ENCODE results near the gene CD82. TPM values are rescaled to one million over a fixed set of nuclear protein-coding genes. Genes with fewer than 3 reads are reported as not detected.

Gene CD82
- polyA plus RNA-seq, 1 of the 3 experiments (the other 2 are of a cell fraction), result 39.2 TPM

DNA sequence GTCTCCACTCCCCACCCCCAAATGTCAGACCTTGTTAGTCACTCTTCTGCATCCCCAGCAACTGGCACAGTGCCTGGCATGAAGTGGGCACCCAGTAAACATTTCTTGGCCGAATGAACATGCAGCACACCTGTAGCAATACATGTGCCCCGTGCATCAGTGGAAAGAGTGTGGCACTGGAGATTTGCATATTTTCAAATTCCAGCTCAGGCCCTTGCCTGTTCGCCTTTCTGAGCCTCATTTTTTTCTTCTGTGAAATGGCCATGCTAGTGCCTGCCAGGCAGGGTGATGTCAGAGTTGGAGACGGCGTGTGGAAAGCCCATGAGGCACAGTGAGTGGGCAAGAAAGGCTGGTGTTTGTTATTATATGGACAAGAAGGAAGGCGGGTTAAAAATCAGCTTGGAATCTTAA lies 38.7 kb downstream of the CD82 start (continued):
- TF ChIP-seq PBX3 (IDR thresholded peaks at IDR 0.05), result no peak
- no peak for TF ChIP-seq GATA2 (CRISPR knock-in tag; IDR thresholded peaks at IDR 0.05)
- no peak for TF ChIP-seq FOXJ3 (CRISPR knock-in tag; IDR thresholded peaks at IDR 0.05)

GRCh38 chr11:44605068-44605708 lies 39.7 kb downstream of the CD82 start:
- DNase-seq, result no peak
- 85% methylated on average over 14 of the region's 25 CpGs for WGBS (ENCODE audit: low lambda C conversion rate)
- Histone ChIP-seq H3K9me2 (no peaks in the 10 kb centered on the region), H3K27me3 (ENCODE audit: insufficient read depth) (no peaks in the 10 kb centered on the region), H3K4me1 (ENCODE audit: control insufficient read depth in 1 of 2, insufficient read depth in 2 of 2, low read depth in 1 of 2, low read length in 1 of 2) (peaks cover 0 to 17% of the 10 kb centered on the region in 2 experiments; a peak in 1 of 4 replicates), H3K27ac (ENCODE audit: low read depth in 2 of 2, low read length in 1 of 2) (no peak overlapping the region), H3F3A (replicated peaks; ENCODE audit: insufficient read depth) (no peaks in the 10 kb centered on the region), H3K4me2 (no peak overlapping the region), H2AFZ (ENCODE audit: low read depth) (no peak overlapping the region), H3K36me3 (replicated peaks in 1 of 2; ENCODE audit: control insufficient read depth in 1 of 2, insufficient read depth in 2 of 2, low read length in 1 of 2) (no peaks in the 10 kb centered on the region), H3K79me2 (ENCODE audit: insufficient read depth) (no peaks in the 10 kb centered on the region), H3K4me3 (ENCODE audit: low read depth in 2 of 2, low read length in 1 of 2) (no peak overlapping the region), H4K20me1 (ENCODE audit: insufficient read depth) (no peaks in the 10 kb centered on the region), H3K9ac (no peak overlapping the region), H3K9me3 (no peaks in the 10 kb centered on the region)
- POLR2A ChIA-PET, result no interaction called here
- no peak for TF ChIP-seq RCOR1 (IDR thresholded peaks at IDR 0.05; ENCODE audit: low read length)
- no peak for TF ChIP-seq EZH2phosphoT487 (IDR thresholded peaks at IDR 0.05; ENCODE audit: borderline replicate concordance, low read depth)
- TF ChIP-seq, protein P1, sequence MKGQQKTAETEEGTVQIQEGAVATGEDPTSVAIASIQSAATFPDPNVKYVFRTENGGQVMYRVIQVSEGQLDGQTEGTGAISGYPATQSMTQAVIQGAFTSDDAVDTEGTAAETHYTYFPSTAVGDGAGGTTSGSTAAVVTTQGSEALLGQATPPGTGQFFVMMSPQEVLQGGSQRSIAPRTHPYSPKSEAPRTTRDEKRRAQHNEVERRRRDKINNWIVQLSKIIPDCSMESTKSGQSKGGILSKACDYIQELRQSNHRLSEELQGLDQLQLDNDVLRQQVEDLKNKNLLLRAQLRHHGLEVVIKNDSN (IDR thresholded peaks at IDR 0.05; ENCODE audit: borderline replicate concordance, low read depth), result no peak
- no peak for TF ChIP-seq TAF1 (IDR thresholded peaks at IDR 0.05; ENCODE audit: borderline replicate concordance, low read depth, low read length)
- TF ChIP-seq, protein P2, sequence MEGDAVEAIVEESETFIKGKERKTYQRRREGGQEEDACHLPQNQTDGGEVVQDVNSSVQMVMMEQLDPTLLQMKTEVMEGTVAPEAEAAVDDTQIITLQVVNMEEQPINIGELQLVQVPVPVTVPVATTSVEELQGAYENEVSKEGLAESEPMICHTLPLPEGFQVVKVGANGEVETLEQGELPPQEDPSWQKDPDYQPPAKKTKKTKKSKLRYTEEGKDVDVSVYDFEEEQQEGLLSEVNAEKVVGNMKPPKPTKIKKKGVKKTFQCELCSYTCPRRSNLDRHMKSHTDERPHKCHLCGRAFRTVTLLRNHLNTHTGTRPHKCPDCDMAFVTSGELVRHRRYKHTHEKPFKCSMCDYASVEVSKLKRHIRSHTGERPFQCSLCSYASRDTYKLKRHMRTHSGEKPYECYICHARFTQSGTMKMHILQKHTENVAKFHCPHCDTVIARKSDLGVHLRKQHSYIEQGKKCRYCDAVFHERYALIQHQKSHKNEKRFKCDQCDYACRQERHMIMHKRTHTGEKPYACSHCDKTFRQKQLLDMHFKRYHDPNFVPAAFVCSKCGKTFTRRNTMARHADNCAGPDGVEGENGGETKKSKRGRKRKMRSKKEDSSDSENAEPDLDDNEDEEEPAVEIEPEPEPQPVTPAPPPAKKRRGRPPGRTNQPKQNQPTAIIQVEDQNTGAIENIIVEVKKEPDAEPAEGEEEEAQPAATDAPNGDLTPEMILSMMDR (IDR thresholded peaks at IDR 0.05), result no peak
- TF ChIP-seq TCF12 (IDR thresholded peaks at IDR 0.05), result no peak
- TF ChIP-seq MXI1 (IDR thresholded peaks at IDR 0.05; ENCODE audit: low read depth, low read length), result no peak
- no peak for TF ChIP-seq REST (IDR thresholded peaks at IDR 0.05; ENCODE audit: low read depth, low read length)
- TF ChIP-seq ELF1 (IDR thresholded peaks at IDR 0.05), result no peak
- no peak for TF ChIP-seq NFIC (IDR thresholded peaks at IDR 0.05; ENCODE audit: borderline replicate concordance)
- no peak for TF ChIP-seq FOXM1 (IDR thresholded peaks at IDR 0.05; ENCODE audit: low read depth)
- no peak for TF ChIP-seq GATA2 (CRISPR knock-in tag; IDR thresholded peaks at IDR 0.05)
- TF ChIP-seq POLR2AphosphoS5 (IDR thresholded peaks at IDR 0.05; ENCODE audit: low read depth, low read length), result no peak
- TF ChIP-seq MEF2A (IDR thresholded peaks at IDR 0.05; ENCODE audit: borderline replicate concordance, low read depth), result no peak
- TF ChIP-seq RAD21 (IDR thresholded peaks at IDR 0.05; ENCODE audit: low read length), result no peak
- TF ChIP-seq CHD2 (IDR thresholded peaks at IDR 0.05; ENCODE audit: low read length, partially characterized antibody), result no peak
- CTCF ChIA-PET, result interaction anchor here (0.6 to 7.2 kb wide), 5 partner anchors 12 to 497 kb away, joined by 3 to 63 read pairs (median 3); no protein-coding TSS in a partner anchor
